IPS-15b (cell line): ENCODE data around the gene TOMM70.
"Not testable (repeated sequence)": the region's sequence is repeated elsewhere in the genome, so short reads cannot be mapped to it uniquely, and the experiment has no call there.

Experiments
- H3K27me3 ChIP-seq: one replicate; pipeline ENCODE4 v1.6.1; 2013; ENCODE audit warnings: low read length; ENCODE audit not compliant: control insufficient read depth, insufficient read depth
- H3K36me3 ChIP-seq: one replicate; pipeline ENCODE4 v1.6.1; 2013; ENCODE audit warnings: low read length; ENCODE audit not compliant: control insufficient read depth, insufficient read depth
- H3K4me1 ChIP-seq: one replicate; pipeline ENCODE4 v1.6.1; 2013; ENCODE audit warnings: mild to moderate bottlenecking, low read length; ENCODE audit not compliant: control insufficient read depth, insufficient read depth
- H3K4me3 ChIP-seq: one replicate; pipeline ENCODE4 v1.5.1; 2013; ENCODE audit warnings: low read depth, low read length
- H3K9ac ChIP-seq: one replicate; pipeline ENCODE4 v1.6.1; 2013; ENCODE audit warnings: low read depth, mild to moderate bottlenecking, low read length
- H3K9me3 ChIP-seq: one replicate; pipeline ENCODE4 v1.6.1; 2013; ENCODE audit warnings: mild to moderate bottlenecking, low read length; ENCODE audit not compliant: control insufficient read depth, insufficient read depth

TOMM70 gene

GRCh38 chr3:100400780-100401673, at the start of gene TOMM70, which contains the start of gene LNP1:
TSS of gene TOMM70 (minus strand) at chr3:100401089. CDS start at chr3:100400949, 140 bp downstream.
TSS of gene LNP1 (plus strand) at chr3:100401539. CDS start at chr3:100429730, 28,191 bp downstream.
- Histone ChIP-seq H3K4me1 (no peaks in the 10 kb centered on the region), H3K36me3 (no peaks in the 10 kb centered on the region), H3K27me3 (no peaks in the 10 kb centered on the region), H3K9ac (peak within 1 kb of the TSS; percentile 88), H3K4me3 (peak within 1 kb of the TSS; percentile 84), H3K9me3 (no peaks in the 10 kb centered on the region)

- H3K9me3 ChIP-seq = peaks cover 5% of the 10 kb centered on the region
- H3K9ac ChIP-seq = no peak overlapping the region
- no peaks in the 10 kb centered on the region for H3K36me3 ChIP-seq
- H3K4me3 ChIP-seq = no peak overlapping the region
- peaks cover 25% of the 10 kb centered on the region for H3K4me1 ChIP-seq
- H3K27me3 ChIP-seq = no peaks in the 10 kb centered on the region
Measured at GRCh38 chr3:100449214-100449613, 48.3 kb upstream of the TOMM70 start.

GRCh38 chr3:100448079-100448478, 47.2 kb upstream of the TOMM70 start:
- H3K9me3 ChIP-seq = peaks cover 5% of the 10 kb centered on the region
- H3K4me3 ChIP-seq = no peak overlapping the region

GRCh38 chr3:100447067-100447466, 46.2 kb upstream of the TOMM70 start:
- H3K27me3 ChIP-seq, H3K9me3 ChIP-seq, H3K36me3 ChIP-seq, H3K4me3 ChIP-seq, H3K9ac ChIP-seq: not testable (repeated sequence)
- peaks cover 25% of the 10 kb centered on the region for H3K4me1 ChIP-seq

More at GRCh38 chr3:100448079-100448478, 47.2 kb upstream of the TOMM70 start:
- Histone ChIP-seq H3K9ac (no peak overlapping the region), H3K36me3 (no peaks in the 10 kb centered on the region), H3K4me1 (peaks cover 25% of the 10 kb centered on the region), H3K27me3 (no peaks in the 10 kb centered on the region)

GRCh38 chr3:100443690-100444089, 42.8 kb upstream of the TOMM70 start:
- Histone ChIP-seq H3K4me3 (no peak overlapping the region), H3K27me3 (no peaks in the 10 kb centered on the region), H3K36me3 (no peaks in the 10 kb centered on the region), H3K9ac (no peak overlapping the region), H3K9me3 (peaks cover 5% of the 10 kb centered on the region), H3K4me1 (peaks cover under 1% of the 10 kb centered on the region)

- Histone ChIP-seq H3K27me3 (no peaks in the 10 kb centered on the region), H3K4me1 (peaks cover 8% of the 10 kb centered on the region), H3K4me3 (no peak overlapping the region), H3K36me3 (no peaks in the 10 kb centered on the region), H3K9me3 (no peaks in the 10 kb centered on the region), H3K9ac (no peak overlapping the region)
Measured at GRCh38 chr3:100440895-100441294, 40.0 kb upstream of the TOMM70 start.

- H3K4me3 ChIP-seq = no peak overlapping the region
- no peaks in the 10 kb centered on the region for H3K36me3 ChIP-seq
- no peak overlapping the region for H3K9ac ChIP-seq
- H3K27me3 ChIP-seq = no peaks in the 10 kb centered on the region
- H3K4me1 ChIP-seq = peaks cover 8% of the 10 kb centered on the region
- no peaks in the 10 kb centered on the region for H3K9me3 ChIP-seq
Measured at GRCh38 chr3:100438623-100438974, 37.7 kb upstream of the TOMM70 start.

- H3K36me3 ChIP-seq = no peaks in the 10 kb centered on the region
- H3K4me3 ChIP-seq = no peak overlapping the region
- H3K4me1 ChIP-seq = peaks cover 8% of the 10 kb centered on the region
- no peak overlapping the region for H3K9ac ChIP-seq
- H3K9me3 ChIP-seq = no peaks in the 10 kb centered on the region
- H3K27me3 ChIP-seq = no peaks in the 10 kb centered on the region
Measured at GRCh38 chr3:100437721-100438622, 37.1 kb upstream of the TOMM70 start.

GRCh38 chr3:100436951-100437350, 36.1 kb upstream of the TOMM70 start:
- H3K27me3 ChIP-seq = no peaks in the 10 kb centered on the region
- H3K9me3 ChIP-seq = no peaks in the 10 kb centered on the region
- peaks cover 8% of the 10 kb centered on the region for H3K4me1 ChIP-seq
- H3K9ac ChIP-seq = no peak overlapping the region
- no peak overlapping the region for H3K4me3 ChIP-seq
- no peaks in the 10 kb centered on the region for H3K36me3 ChIP-seq

GRCh38 chr3:100429187-100429716, 28.4 kb upstream of the TOMM70 start:
- Histone ChIP-seq H3K9me3 (no peaks in the 10 kb centered on the region), H3K9ac (no peak overlapping the region), H3K4me3 (no peak overlapping the region), H3K27me3 (no peaks in the 10 kb centered on the region), H3K4me1 (no peaks in the 10 kb centered on the region), H3K36me3 (no peaks in the 10 kb centered on the region)

- H3K9ac ChIP-seq = no peak overlapping the region
- no peaks in the 10 kb centered on the region for H3K36me3 ChIP-seq
- no peaks in the 10 kb centered on the region for H3K27me3 ChIP-seq
- H3K4me3 ChIP-seq = no peak overlapping the region
- H3K9me3 ChIP-seq = no peaks in the 10 kb centered on the region
- H3K4me1 ChIP-seq = no peaks in the 10 kb centered on the region
Measured at GRCh38 chr3:100427699-100428098, 26.8 kb upstream of the TOMM70 start.
